HEK293T (cell line): Measurements from ENCODE around the gene MRPS27.

ENCODE experiments used
- FOXA1 ChIP-seq: fragments of 450-650 bp; IDR thresholded peaks from 2 replicates; pipeline ENCODE4 v1.6.1; 2016; ENCODE audit warnings: mild to moderate bottlenecking
- FOXK2 ChIP-seq: fragments of 450-650 bp; IDR thresholded peaks from 2 replicates; pipeline ENCODE4 v1.6.1; 2016; ENCODE audit warnings: mild to moderate bottlenecking
- FOXM1 ChIP-seq: fragments of 450-650 bp; IDR thresholded peaks from 2 replicates; pipeline ENCODE4 v1.6.1; 2017; ENCODE audit warnings: mild to moderate bottlenecking, borderline replicate concordance
- HDGF ChIP-seq: fragments of 450-650 bp; IDR thresholded peaks from 2 replicates; pipeline ENCODE4 v1.6.1; 2017; ENCODE audit warnings: antibody characterized with exemption, borderline replicate concordance
- L3MBTL2 ChIP-seq: fragments of 450-650 bp; conservative IDR thresholded peaks from 2 replicates; pipeline ENCODE4 v1.6.1; 2016; ENCODE audit warnings: mild to moderate bottlenecking
- LEF1 ChIP-seq: fragments of 450-650 bp; IDR thresholded peaks from 2 replicates; pipeline ENCODE4 v1.6.1; 2017; ENCODE audit warnings: mild to moderate bottlenecking, borderline replicate concordance
- SP1 ChIP-seq: fragments of 450-650 bp; IDR thresholded peaks from 2 replicates; pipeline ENCODE4 v1.6.1; 2017
- TF ChIP-seq, protein P1 (sequence below): fragments of 450-650 bp; IDR thresholded peaks from 2 replicates; pipeline ENCODE4 v1.6.1; 2016

DNA sequence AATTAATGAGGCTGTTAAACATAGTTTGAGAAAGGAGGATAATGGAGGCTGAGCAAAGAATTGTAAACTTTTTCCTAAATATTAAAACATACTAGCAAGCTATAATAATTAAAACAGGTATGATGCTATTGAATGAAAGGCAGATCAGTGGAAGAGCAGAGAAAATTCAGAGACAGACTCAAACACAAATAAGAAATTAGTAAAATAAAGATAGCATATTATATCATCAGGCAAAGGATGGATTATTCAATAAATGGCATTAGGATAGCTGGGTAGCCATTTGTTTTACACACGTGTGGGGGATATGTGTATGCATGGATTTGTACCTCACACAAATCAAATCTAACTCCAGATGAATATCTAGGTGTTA lies 50.6 kb downstream of the MRPS27 start:
- TF ChIP-seq FOXA1 (no peak), LEF1 (no peak), SP1 (no peak), FOXK2 (no peak), HDGF (no peak), FOXM1 (no peak), L3MBTL2 (no peak)
- TF ChIP-seq, protein P1, sequence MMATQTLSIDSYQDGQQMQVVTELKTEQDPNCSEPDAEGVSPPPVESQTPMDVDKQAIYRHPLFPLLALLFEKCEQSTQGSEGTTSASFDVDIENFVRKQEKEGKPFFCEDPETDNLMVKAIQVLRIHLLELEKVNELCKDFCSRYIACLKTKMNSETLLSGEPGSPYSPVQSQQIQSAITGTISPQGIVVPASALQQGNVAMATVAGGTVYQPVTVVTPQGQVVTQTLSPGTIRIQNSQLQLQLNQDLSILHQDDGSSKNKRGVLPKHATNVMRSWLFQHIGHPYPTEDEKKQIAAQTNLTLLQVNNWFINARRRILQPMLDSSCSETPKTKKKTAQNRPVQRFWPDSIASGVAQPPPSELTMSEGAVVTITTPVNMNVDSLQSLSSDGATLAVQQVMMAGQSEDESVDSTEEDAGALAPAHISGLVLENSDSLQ: no peak
